COR-L47 (cell line): ENCODE data around the gene KIAA0513.

Experiments used
- DNase-seq: peaks from one replicate; lab custom pipeline; 2025; lab: John Stamatoyannopoulos, UW

The KIAA0513 gene

GRCh38 chr16:85027349-85027957 lies at the start of gene KIAA0513:
Gene KIAA0513 (plus strand): TSS chr16:85027795. CDS start chr16:85067072, 39,277 bp downstream.
- peak; percentile 90 for DNase-seq

GRCh38 chr16:84979516-84979915 lies 48.1 kb upstream of the KIAA0513 start:
- DNase-seq, result no peak

GRCh38 chr16:84982434-84982833 lies 45.2 kb upstream of the KIAA0513 start:
- no peak for DNase-seq

GRCh38 chr16:84985079-84986065 lies 42.2 kb upstream of the KIAA0513 start:
- DNase-seq, result no peak

GRCh38 chr16:84986102-84986501 lies 41.5 kb upstream of the KIAA0513 start:
- no peak for DNase-seq

- DNase-seq, result no peak
Measured at GRCh38 chr16:84986879-84987278, 40.7 kb upstream of the KIAA0513 start.

GRCh38 chr16:84988328-84989080 lies 39.1 kb upstream of the KIAA0513 start:
- DNase-seq, result no peak

GRCh38 chr16:84989749-84990620 lies 37.6 kb upstream of the KIAA0513 start:
- no peak for DNase-seq

- no peak for DNase-seq
Measured at GRCh38 chr16:84990782-84991181, 36.8 kb upstream of the KIAA0513 start.

- no peak for DNase-seq
Measured at GRCh38 chr16:84992717-84993075, 34.9 kb upstream of the KIAA0513 start.

- no peak for DNase-seq
Measured at GRCh38 chr16:84993926-84994325, 33.7 kb upstream of the KIAA0513 start.

GRCh38 chr16:84995663-84996062 lies 31.9 kb upstream of the KIAA0513 start:
- DNase-seq, result no peak

GRCh38 chr16:84996365-84996764 lies 31.2 kb upstream of the KIAA0513 start:
- DNase-seq, result no peak

- DNase-seq, result no peak
Measured at GRCh38 chr16:84999200-84999599, 28.4 kb upstream of the KIAA0513 start.

GRCh38 chr16:84999857-85000480 lies 27.6 kb upstream of the KIAA0513 start:
- no peak for DNase-seq

- DNase-seq, result no peak
Measured at GRCh38 chr16:85002099-85002541, 25.5 kb upstream of the KIAA0513 start.

- no peak for DNase-seq
Measured at GRCh38 chr16:85002608-85003007, 25.0 kb upstream of the KIAA0513 start.

GRCh38 chr16:85003076-85003475 lies 24.5 kb upstream of the KIAA0513 start:
- DNase-seq, result no peak

- no peak for DNase-seq
Measured at GRCh38 chr16:85003725-85004586, 23.6 kb upstream of the KIAA0513 start.

- DNase-seq, result no peak
Measured at GRCh38 chr16:85004587-85005205, 22.9 kb upstream of the KIAA0513 start.
